ENCODE results near the gene DZIP1L. TPM values are rescaled to one million over a fixed set of nuclear protein-coding genes. Genes with fewer than 3 reads are reported as not detected.
A peak's percentile ranks its signal among the peaks of the same experiment; 100 is the strongest.

Gene DZIP1L
- total RNA-seq, 2 donors from 2014 or later, result not detected

- ATAC-seq (no peak), DNase-seq (ENCODE audit: low spot score) (no peak)
- no peaks in the 10 kb centered on the region for H3K36me3 Mint-ChIP-seq
- H3K27me3 Mint-ChIP-seq, result peaks cover 7 to 11% of the 10 kb centered on the region in 2 donors
- peaks cover 6% of the 10 kb centered on the region for H3K9me3 Mint-ChIP-seq
- H3K4me1 Mint-ChIP-seq (ENCODE audit: low read depth in 2 of 2), result peaks cover 0 to 3% of the 10 kb centered on the region in 2 donors
- H3K27ac Mint-ChIP-seq, result peak overlapping the region in 1 of 2 donors; percentile 8
- H3K4me3 Mint-ChIP-seq, result no peak overlapping the region
Measured at GRCh38 chr3:138049157-138049919, 66.1 kb downstream of the DZIP1L start.

GRCh38 chr3:138047596-138048158 lies 67.7 kb downstream of the DZIP1L start:
- H3K36me3 Mint-ChIP-seq, result no peaks in the 10 kb centered on the region
- no peak for ATAC-seq
- no peak overlapping the region for H3K27ac Mint-ChIP-seq
- peaks cover 4 to 9% of the 10 kb centered on the region in 2 donors for H3K27me3 Mint-ChIP-seq
- DNase-seq (ENCODE audit: low spot score), result no peak
- H3K4me1 Mint-ChIP-seq (ENCODE audit: low read depth in 2 of 2), result peaks cover 0 to 3% of the 10 kb centered on the region in 2 donors
- H3K9me3 Mint-ChIP-seq, result peaks cover 3% of the 10 kb centered on the region
- H3K4me3 Mint-ChIP-seq, result no peak overlapping the region

- peaks cover 0 to 3% of the 10 kb centered on the region in 2 donors for H3K4me1 Mint-ChIP-seq (ENCODE audit: low read depth in 2 of 2)
- H3K9me3 Mint-ChIP-seq, result peaks cover 3% of the 10 kb centered on the region
- no peak overlapping the region for H3K4me3 Mint-ChIP-seq
- no peak for ATAC-seq
- no peak overlapping the region for H3K27ac Mint-ChIP-seq
- H3K36me3 Mint-ChIP-seq, result no peaks in the 10 kb centered on the region
- peaks cover 3 to 9% of the 10 kb centered on the region in 2 donors for H3K27me3 Mint-ChIP-seq
- DNase-seq (ENCODE audit: low spot score), result no peak
Measured at GRCh38 chr3:138046955-138047354, 68.5 kb downstream of the DZIP1L start.

- Mint-ChIP-seq H3K27ac (no peak overlapping the region), H3K27me3 (peaks cover 5 to 9% of the 10 kb centered on the region in 2 donors), H3K36me3 (no peaks in the 10 kb centered on the region), H3K4me1 (ENCODE audit: low read depth in 2 of 2) (peaks cover 0 to 3% of the 10 kb centered on the region in 2 donors), H3K4me3 (no peak overlapping the region), H3K9me3 (peaks cover 3% of the 10 kb centered on the region)
- no peak for ATAC-seq
- no peak for DNase-seq (ENCODE audit: low spot score)
Measured at GRCh38 chr3:138046085-138046484, 69.3 kb downstream of the DZIP1L start.

GRCh38 chr3:138043266-138044029 lies 72.0 kb downstream of the DZIP1L start:
- no peak overlapping the region for H3K27ac Mint-ChIP-seq
- peaks cover 5 to 25% of the 10 kb centered on the region in 2 donors for H3K27me3 Mint-ChIP-seq
- peaks cover 3% of the 10 kb centered on the region for H3K9me3 Mint-ChIP-seq

GRCh38 chr3:138042043-138042442 lies 73.4 kb downstream of the DZIP1L start:
- no peak overlapping the region for H3K27ac Mint-ChIP-seq
- no peak for ATAC-seq

More at GRCh38 chr3:138043266-138044029, 72.0 kb downstream of the DZIP1L start:
- ATAC-seq, result no peak
- DNase-seq (ENCODE audit: low spot score), result no peak
- no peaks in the 10 kb centered on the region for H3K36me3 Mint-ChIP-seq
- H3K4me3 Mint-ChIP-seq, result no peak overlapping the region
- no peaks in the 10 kb centered on the region for H3K4me1 Mint-ChIP-seq (ENCODE audit: low read depth in 2 of 2)

GRCh38 chr3:138038725-138039462 lies 76.5 kb downstream of the DZIP1L start:
- Mint-ChIP-seq H3K4me3 (no peak overlapping the region), H3K4me1 (ENCODE audit: low read depth in 2 of 2) (no peaks in the 10 kb centered on the region), H3K36me3 (no peaks in the 10 kb centered on the region), H3K27ac (no peak overlapping the region), H3K9me3 (no peaks in the 10 kb centered on the region), H3K27me3 (peaks cover 15 to 38% of the 10 kb centered on the region in 2 donors)
- DNase-seq (ENCODE audit: low spot score) (no peak), ATAC-seq (no peak)

More at GRCh38 chr3:138042043-138042442, 73.4 kb downstream of the DZIP1L start:
- Mint-ChIP-seq H3K4me3 (no peak overlapping the region), H3K36me3 (no peaks in the 10 kb centered on the region), H3K27me3 (peaks cover 11 to 38% of the 10 kb centered on the region in 2 donors), H3K9me3 (peaks cover 3% of the 10 kb centered on the region), H3K4me1 (ENCODE audit: low read depth in 2 of 2) (no peaks in the 10 kb centered on the region)
- no peak for DNase-seq (ENCODE audit: low spot score)

- Mint-ChIP-seq H3K27ac (no peak overlapping the region), H3K9me3 (no peaks in the 10 kb centered on the region), H3K4me1 (ENCODE audit: low read depth in 2 of 2) (no peaks in the 10 kb centered on the region), H3K36me3 (no peaks in the 10 kb centered on the region), H3K27me3 (peaks cover 17 to 43% of the 10 kb centered on the region in 2 donors), H3K4me3 (no peak overlapping the region)
- DNase-seq (ENCODE audit: low spot score) (no peak), ATAC-seq (no peak)
Measured at GRCh38 chr3:138036572-138036971, 78.8 kb downstream of the DZIP1L start.

- no peak for ATAC-seq
- Mint-ChIP-seq H3K27me3 (peaks cover 17 to 37% of the 10 kb centered on the region in 2 donors), H3K36me3 (no peaks in the 10 kb centered on the region), H3K4me1 (ENCODE audit: low read depth in 2 of 2) (no peaks in the 10 kb centered on the region), H3K9me3 (no peaks in the 10 kb centered on the region), H3K4me3 (no peak overlapping the region), H3K27ac (no peak overlapping the region)
- no peak for DNase-seq (ENCODE audit: low spot score)
Measured at GRCh38 chr3:138034918-138035317, 80.5 kb downstream of the DZIP1L start.

GRCh38 chr3:138033202-138033691 lies 82.2 kb downstream of the DZIP1L start:
- no peaks in the 10 kb centered on the region for H3K4me1 Mint-ChIP-seq (ENCODE audit: low read depth in 2 of 2)

GRCh38 chr3:138032567-138032966 lies 82.8 kb downstream of the DZIP1L start:
- Mint-ChIP-seq H3K4me3 (no peak overlapping the region), H3K4me1 (ENCODE audit: low read depth in 2 of 2) (no peaks in the 10 kb centered on the region), H3K36me3 (no peaks in the 10 kb centered on the region), H3K27me3 (peaks cover 13 to 19% of the 10 kb centered on the region in 2 donors), H3K27ac (no peak overlapping the region), H3K9me3 (no peaks in the 10 kb centered on the region)
- DNase-seq (ENCODE audit: low spot score) (no peak), ATAC-seq (no peak)

More at GRCh38 chr3:138033202-138033691, 82.2 kb downstream of the DZIP1L start:
- H3K27me3 Mint-ChIP-seq, result peaks cover 16 to 26% of the 10 kb centered on the region in 2 donors
- no peaks in the 10 kb centered on the region for H3K9me3 Mint-ChIP-seq
- ATAC-seq, result no peak
- H3K36me3 Mint-ChIP-seq, result no peaks in the 10 kb centered on the region
- no peak overlapping the region for H3K27ac Mint-ChIP-seq
- H3K4me3 Mint-ChIP-seq, result no peak overlapping the region
- no peak for DNase-seq (ENCODE audit: low spot score)

GRCh38 chr3:138031536-138031935 lies 83.9 kb downstream of the DZIP1L start:
- Mint-ChIP-seq H3K9me3 (no peaks in the 10 kb centered on the region), H3K4me3 (no peak overlapping the region), H3K4me1 (ENCODE audit: low read depth in 2 of 2) (no peaks in the 10 kb centered on the region), H3K36me3 (no peaks in the 10 kb centered on the region), H3K27me3 (peaks cover 11 to 15% of the 10 kb centered on the region in 2 donors), H3K27ac (no peak overlapping the region)
- no peak for DNase-seq (ENCODE audit: low spot score)
- no peak for ATAC-seq

GRCh38 chr3:138030734-138031280 lies 84.6 kb downstream of the DZIP1L start:
- H3K4me3 Mint-ChIP-seq, result no peak overlapping the region
- peaks cover 15% of the 10 kb centered on the region in 2 donors for H3K27me3 Mint-ChIP-seq
- H3K36me3 Mint-ChIP-seq, result no peaks in the 10 kb centered on the region
- DNase-seq (ENCODE audit: low spot score) (no peak), ATAC-seq (no peak)
- no peaks in the 10 kb centered on the region for H3K4me1 Mint-ChIP-seq (ENCODE audit: low read depth in 2 of 2)
- H3K27ac Mint-ChIP-seq, result no peak overlapping the region
- no peaks in the 10 kb centered on the region for H3K9me3 Mint-ChIP-seq

Measured in natural killer cell treated with Interleukin-12 subunit alpha and Interleukin-12 subunit beta and Interleukin-15 and Interleukin-18, amount 100 ng/mL, for 72 hours (primary cell).